GM21528 (cell line): ENCODE data around the gene HOXB1.
"Not testable (repeated sequence)": the region's sequence is repeated elsewhere in the genome, so short reads cannot be mapped to it uniquely, and the experiment has no call there.

Experiments used
- ATAC-seq: cut with Tn5 transposase; IDR thresholded peaks from one replicate; pipeline ENCODE4 v1.9.1; 2021; ENCODE audit warnings: mild to moderate bottlenecking, moderate library complexity; ENCODE audit not compliant: unreplicated experiment, low FRiP score

HOXB1 gene

GRCh38 chr17:48523010-48523409 is 7.8 kb downstream of the HOXB1 start:
- no peak for ATAC-seq

GRCh38 chr17:48522031-48522653 is 8.7 kb downstream of the HOXB1 start:
- ATAC-seq: no peak

GRCh38 chr17:48520631-48521079 is 10.2 kb downstream of the HOXB1 start:
- ATAC-seq: no peak

- ATAC-seq: no peak
These were observed 11.4 kb downstream of the HOXB1 start for GRCh38 chr17:48519427-48519826.

- ATAC-seq: no peak
These were observed 13.3 kb downstream of the HOXB1 start for GRCh38 chr17:48517478-48517877.

- no peak for ATAC-seq
These were observed 14.6 kb downstream of the HOXB1 start for GRCh38 chr17:48515925-48516900.

- ATAC-seq: no peak
These were observed 16.3 kb downstream of the HOXB1 start for GRCh38 chr17:48514477-48514876.

GRCh38 chr17:48513666-48514455 is 16.9 kb downstream of the HOXB1 start:
- ATAC-seq: no peak

GRCh38 chr17:48513097-48513496 is 17.7 kb downstream of the HOXB1 start:
- no peak for ATAC-seq

- no peak for ATAC-seq
These were observed 19.8 kb downstream of the HOXB1 start for GRCh38 chr17:48510761-48511604.

GRCh38 chr17:48510381-48510760 is 20.4 kb downstream of the HOXB1 start:
- no peak for ATAC-seq

GRCh38 chr17:48509708-48510107 is 21.1 kb downstream of the HOXB1 start:
- not testable (repeated sequence) for ATAC-seq

GRCh38 chr17:48506246-48506645 is 24.6 kb downstream of the HOXB1 start:
- no peak for ATAC-seq

- ATAC-seq: peak; percentile 82
These were observed 25.0 kb downstream of the HOXB1 start for GRCh38 chr17:48505788-48506187.

- no peak for ATAC-seq
These were observed 25.9 kb downstream of the HOXB1 start for GRCh38 chr17:48504953-48505352.

GRCh38 chr17:48503747-48504146 is 27.1 kb downstream of the HOXB1 start:
- ATAC-seq: no peak

GRCh38 chr17:48502901-48503300 is 27.9 kb downstream of the HOXB1 start:
- no peak for ATAC-seq

- ATAC-seq: no peak
These were observed 28.5 kb downstream of the HOXB1 start for GRCh38 chr17:48502312-48502711.

- no peak for ATAC-seq
These were observed 30.1 kb downstream of the HOXB1 start for GRCh38 chr17:48500435-48501426.
